ENCODE data around the gene CRMP1.

The CRMP1 gene

GRCh38 chr4:5893004-5893580 is at the start of gene CRMP1:
TSS of gene CRMP1 (minus strand) at chr4:5893086. CDS start at chr4:5892969, 117 bp downstream.
- DNase-seq (ENCODE audit: low spot score), result no peak

GRCh38 chr4:5941601-5942000 is 48.7 kb upstream of the CRMP1 start:
- DNase-seq (ENCODE audit: low spot score), result no peak

DNA sequence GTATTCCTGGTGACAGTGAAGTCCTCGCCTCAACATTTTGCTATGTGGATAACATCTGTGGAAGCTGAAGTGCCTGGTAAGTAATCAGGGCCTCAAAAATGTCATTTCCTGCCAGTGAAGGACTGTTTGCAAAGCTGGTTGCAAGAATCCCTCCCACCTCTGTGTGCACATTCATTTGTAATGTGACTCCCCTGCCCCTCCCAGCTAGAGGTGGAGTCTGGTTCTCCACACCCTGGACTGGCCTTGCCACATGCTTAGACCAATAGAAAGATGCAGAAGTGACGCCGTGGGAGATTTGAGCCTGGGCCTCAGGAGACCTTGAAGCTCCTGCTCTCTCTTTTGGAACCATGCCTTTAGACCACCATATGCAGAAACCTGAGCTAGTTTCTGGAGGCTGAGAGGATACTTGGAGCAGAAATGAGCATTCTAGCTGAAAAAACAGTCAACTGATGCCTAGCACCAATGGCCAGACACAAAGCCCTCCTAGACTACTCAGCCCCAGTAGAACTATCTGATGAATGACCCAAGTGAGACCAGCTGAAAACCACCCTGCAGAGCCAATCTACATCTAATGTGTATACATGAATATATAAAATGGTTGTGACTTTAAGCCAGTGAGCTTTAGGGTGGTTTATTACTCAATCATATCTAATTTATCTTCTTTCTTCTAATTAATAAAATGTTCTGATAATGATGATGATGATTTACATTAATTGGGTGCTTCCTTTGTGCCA is 47.8 kb upstream of the CRMP1 start:
- no peak for DNase-seq (ENCODE audit: low spot score)

DNA sequence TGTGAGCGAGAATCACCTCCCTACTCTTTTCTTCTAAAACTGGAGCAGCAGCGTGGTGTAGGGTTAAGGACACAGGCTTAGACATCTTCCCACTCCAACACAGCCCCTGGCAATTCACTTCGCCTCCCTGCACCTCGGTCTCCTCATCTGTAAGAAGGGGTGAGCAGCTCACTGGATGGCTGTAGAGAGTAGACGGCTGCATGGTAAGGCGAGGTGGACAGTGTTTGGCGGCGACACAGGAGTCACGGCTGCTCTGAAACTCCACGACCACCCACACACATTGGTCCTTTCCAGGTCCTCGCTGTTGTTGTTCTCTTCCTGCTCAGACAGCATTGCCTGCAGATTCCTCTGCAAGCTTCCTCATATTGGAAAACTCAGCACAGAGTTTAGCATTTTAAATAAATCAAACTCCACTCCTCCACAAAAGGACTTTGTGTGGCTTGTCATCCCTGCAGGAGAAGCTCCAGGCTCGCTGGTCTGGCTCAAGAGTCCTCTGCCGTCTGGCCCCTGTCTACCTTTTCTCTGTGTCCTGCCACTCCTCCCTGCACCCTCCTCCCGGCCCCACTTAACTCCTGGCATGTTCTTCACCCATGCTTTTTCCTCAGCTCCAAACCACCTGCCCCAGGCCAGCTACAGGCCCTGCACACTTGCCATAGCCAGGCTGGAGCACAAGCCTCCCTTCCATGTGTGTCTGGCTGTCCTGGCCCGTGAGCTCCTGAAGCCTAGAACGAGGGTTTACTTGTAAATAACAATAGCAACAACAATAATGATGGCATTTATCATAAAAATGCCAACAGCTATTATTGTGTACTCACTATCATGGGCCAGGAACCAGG is 41.3 kb upstream of the CRMP1 start:
- DNase-seq (ENCODE audit: low spot score), result peak; percentile 47

GRCh38 chr4:5933116-5933515 is 40.2 kb upstream of the CRMP1 start:
- DNase-seq (ENCODE audit: low spot score), result peak; percentile 41

GRCh38 chr4:5932035-5932568 is 39.2 kb upstream of the CRMP1 start:
- peak; percentile 31 for DNase-seq (ENCODE audit: low spot score)

DNA sequence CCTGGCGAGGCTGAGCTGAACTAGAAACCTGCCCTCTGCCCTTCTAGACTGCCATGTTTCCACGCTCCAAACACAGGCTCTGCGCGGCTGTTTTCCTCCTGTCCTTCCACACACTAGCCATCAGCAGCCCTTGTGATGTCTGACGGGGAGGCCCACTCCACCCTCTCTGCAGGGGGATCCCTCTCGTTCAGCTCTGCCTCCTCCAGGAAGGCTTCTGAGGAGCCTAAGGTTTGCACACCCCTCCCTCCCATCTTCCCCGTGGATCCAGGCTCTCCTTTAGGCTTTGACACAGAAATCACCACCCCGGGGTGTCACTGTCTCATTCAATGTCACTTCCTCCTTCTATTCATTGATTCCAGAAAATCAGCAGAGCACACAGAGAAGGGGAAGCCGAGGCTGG is 38.6 kb upstream of the CRMP1 start:
- DNase-seq (ENCODE audit: low spot score), result peak; percentile 41

DNA sequence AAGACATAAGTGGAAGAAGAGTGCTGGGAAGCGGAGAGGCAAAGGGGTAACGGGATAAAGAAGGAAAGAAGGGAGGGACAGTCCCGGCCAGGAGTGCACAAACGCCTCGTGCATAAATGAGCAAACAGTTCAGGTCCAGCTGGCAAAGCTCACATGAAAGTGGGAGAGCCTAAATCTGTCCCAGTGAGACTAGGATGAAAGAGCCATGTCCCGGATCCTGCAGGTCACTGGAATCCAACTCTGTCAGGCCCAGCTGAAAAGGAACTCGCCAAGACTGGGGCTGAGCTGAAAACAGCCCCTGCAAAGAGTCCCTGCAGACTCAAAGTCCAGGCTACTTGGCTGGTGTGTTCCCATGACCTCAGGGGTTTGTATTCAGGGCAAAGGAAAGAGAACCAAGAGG is 38.0 kb upstream of the CRMP1 start:
- DNase-seq (ENCODE audit: low spot score), result peak; percentile 54

DNA sequence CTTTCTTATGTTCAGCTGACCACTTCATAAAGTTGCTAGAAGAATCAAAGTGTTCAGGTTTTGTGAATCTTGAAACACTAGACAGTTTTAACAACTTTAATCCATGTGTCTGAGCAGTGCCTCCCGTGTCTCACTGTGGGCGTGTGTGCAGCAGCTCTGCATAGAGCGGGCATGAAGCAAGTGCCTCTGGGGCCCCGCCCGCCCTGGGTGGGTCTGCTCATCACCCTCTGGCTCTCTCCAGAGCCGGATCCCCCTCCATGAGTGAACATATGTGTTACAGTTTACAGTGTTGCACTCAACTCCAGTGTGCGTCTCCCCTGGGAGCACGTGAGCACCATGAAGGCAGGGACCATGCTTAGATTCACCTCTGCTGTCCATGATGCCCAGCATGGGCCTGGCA is 37.6 kb upstream of the CRMP1 start:
- peak; percentile 49 for DNase-seq (ENCODE audit: low spot score)

GRCh38 chr4:5928844-5929420 is 36.0 kb upstream of the CRMP1 start:
- no peak for DNase-seq (ENCODE audit: low spot score)

GRCh38 chr4:5928274-5928673 is 35.4 kb upstream of the CRMP1 start:
- peak; percentile 41 for DNase-seq (ENCODE audit: low spot score)

- peak; percentile 26 for DNase-seq (ENCODE audit: low spot score)
Observed at GRCh38 chr4:5927747-5928146, 34.9 kb upstream of the CRMP1 start.

GRCh38 chr4:5927116-5927515 is 34.2 kb upstream of the CRMP1 start:
- DNase-seq (ENCODE audit: low spot score), result peak; percentile 34

GRCh38 chr4:5926598-5926997 is 33.7 kb upstream of the CRMP1 start:
- peak; percentile 49 for DNase-seq (ENCODE audit: low spot score)

GRCh38 chr4:5925419-5926200 is 32.7 kb upstream of the CRMP1 start:
- peak; percentile 36 for DNase-seq (ENCODE audit: low spot score)

- peak; percentile 46 for DNase-seq (ENCODE audit: low spot score)
Observed at GRCh38 chr4:5924461-5925125, 31.7 kb upstream of the CRMP1 start.

DNA sequence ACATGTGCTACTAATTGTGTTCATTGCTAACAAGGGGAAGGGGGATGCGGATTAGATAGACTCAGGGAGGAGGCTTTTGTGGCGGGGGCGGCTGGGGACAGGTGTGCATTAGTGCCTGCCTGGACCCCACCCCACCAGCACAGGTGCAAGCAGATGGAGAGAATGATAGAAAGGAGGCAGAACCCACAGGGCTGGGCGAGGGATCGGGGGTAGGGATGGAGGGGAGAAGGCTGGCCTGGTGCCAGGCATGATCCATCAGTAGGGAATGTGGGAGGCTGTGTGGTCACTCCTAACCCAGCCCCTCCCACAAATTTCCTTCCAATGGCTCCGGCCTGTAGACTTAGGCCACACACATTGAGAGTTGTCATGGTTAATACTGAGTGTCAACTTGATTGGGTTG is 30.5 kb upstream of the CRMP1 start:
- DNase-seq (ENCODE audit: low spot score), result peak; percentile 59

GRCh38 chr4:5922556-5922955 is 29.7 kb upstream of the CRMP1 start:
- peak; percentile 38 for DNase-seq (ENCODE audit: low spot score)

GRCh38 chr4:5921981-5922380 is 29.1 kb upstream of the CRMP1 start:
- peak; percentile 37 for DNase-seq (ENCODE audit: low spot score)

GRCh38 chr4:5921101-5921980 is 28.5 kb upstream of the CRMP1 start:
- DNase-seq (ENCODE audit: low spot score), result peak; percentile 51

All from left forelimb (tissue), 1 donor.